HG02884 (cell line): Measurements from ENCODE around the gene PACRG.

Experiments
- ATAC-seq: cut with Tn5 transposase; IDR thresholded peaks from one replicate; pipeline ENCODE4 v1.9.1; 2021; ENCODE audit warnings: mild to moderate bottlenecking, moderate library complexity; ENCODE audit not compliant: unreplicated experiment

Gene PACRG

DNA sequence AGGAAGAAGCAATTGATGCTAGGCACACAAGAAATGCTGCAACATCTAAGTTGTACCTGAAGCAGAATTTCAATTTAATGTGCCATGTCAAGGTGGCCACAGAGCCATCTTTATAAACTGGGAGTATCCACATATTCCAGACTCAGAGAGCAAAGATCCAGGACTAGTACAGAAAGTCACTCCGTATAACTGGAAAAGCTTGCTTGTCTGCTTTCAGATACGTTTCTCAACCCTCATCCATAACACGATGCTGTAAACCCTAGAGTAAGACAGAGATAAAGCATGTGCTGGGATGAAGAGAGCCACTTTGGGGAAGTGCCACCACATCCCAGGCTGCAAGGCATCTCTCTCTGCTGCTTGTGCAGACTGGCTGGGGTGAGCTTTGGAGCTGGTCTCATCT, 134.7 kb downstream of the PACRG start:
- no peak for ATAC-seq

DNA sequence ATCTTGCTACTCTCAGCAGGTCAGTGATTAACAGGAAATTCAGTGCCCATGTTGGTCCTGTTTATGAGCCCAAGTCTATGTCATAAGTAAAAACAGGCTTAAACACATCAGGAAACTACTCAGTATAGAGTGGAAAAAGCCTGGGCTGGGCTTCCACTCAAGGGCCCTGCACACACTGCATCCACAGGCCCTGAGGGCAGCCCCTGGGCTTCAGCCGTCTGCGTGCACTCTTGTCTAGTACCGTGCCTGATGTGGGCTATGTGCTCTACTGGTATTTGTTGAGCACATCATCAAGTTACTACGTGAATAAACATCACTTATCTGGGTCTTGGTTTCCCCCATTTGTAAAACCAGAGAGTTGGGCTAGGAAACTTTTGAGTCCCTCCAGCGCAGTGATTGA, 135.2 kb downstream of the PACRG start:
- no peak for ATAC-seq

DNA sequence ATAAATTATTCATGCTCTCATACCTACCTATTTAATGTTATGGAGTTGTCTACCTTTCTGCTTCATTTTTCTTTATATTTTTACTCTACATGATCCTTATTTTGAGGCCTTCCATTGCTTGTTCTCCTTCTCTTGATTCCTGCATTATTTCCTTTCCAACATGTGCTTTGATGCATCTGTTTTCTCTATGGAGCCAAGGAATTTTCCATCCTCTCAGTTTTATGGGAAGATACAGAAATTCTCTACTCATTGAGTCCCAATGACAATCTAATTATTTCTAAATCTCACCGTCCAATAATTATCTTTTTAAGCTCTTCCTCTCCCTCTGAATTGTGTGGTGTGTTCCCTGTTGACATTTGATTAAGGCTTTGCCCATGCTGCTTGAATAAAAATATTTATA, 136.0 kb downstream of the PACRG start:
- ATAC-seq = no peak

DNA sequence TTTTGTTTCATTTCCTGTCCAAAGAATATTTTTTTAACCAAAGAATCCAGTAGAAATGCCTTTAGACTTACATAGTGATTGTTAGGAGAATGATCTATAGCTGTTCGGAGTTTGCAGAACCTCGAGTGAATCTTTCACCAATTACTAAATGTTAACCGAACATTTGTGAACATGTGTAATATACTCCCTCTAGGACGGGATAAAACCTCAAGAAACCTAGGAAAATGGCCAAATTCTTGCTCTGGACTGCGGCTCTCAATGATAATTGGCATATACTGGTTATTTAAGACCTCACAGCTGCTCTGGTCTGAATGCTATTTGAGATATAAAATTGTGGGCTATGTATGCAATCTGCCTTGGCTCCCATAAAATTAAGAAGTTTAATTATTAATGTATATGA, 137.1 kb downstream of the PACRG start:
- ATAC-seq = no peak

DNA sequence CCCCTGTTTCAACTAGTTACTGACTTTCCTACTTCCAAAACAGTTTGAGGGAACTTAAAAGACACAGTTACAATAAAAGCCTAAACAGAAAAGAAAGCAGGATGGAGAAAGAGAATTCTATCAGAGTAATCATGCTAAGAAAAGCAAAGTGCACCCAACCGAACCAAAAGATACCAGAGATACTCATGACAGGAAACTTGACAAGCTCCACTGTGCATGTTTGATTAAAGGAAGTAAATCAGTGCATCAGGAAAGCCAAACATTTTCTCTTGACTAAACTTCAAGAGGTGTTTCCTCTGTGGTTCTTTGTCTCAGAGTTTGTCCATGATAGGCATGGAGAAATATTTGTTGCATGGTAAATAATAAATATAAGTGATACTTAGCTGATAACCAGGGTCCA, 138.9 kb downstream of the PACRG start:
- ATAC-seq = no peak

DNA sequence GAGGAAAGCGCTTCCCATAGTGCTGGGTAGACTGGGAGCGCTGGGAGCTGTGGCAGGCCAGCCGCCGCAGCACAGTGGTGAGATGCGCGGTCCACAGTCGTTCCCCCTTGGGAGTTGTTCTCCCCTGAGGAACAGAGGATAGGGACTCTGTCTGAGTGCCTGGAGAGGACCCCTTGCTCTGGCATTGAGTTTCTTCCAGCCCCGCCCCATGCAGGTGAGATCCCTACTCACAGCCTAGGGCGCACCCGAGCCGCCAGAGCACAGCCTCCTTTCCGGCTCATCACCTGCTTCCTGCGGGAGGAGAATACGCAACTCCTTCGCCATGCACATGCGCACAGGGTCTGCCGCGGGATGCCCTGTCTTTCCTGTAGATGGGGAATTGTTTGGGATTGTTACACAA, 140.6 kb downstream of the PACRG start:
- no peak for ATAC-seq

DNA sequence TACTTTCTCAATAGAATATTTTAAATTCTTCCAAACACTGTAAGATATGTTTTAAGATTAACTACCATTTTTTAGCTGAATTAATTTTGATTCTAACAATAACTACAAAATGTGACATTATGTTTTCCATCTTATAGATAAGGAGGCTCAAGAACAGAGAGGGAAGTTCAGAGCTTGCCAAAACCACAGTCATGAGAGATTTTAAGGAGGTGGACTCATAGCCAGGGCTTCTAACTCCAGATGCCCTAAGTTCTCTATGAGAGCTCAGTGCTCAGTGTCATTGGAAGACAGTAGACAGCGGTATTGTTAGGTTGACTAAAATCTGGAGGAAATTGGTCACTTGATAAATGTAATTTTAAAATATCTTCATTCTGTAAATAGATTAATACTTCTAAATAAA, 144.2 kb downstream of the PACRG start:
- no peak for ATAC-seq

DNA sequence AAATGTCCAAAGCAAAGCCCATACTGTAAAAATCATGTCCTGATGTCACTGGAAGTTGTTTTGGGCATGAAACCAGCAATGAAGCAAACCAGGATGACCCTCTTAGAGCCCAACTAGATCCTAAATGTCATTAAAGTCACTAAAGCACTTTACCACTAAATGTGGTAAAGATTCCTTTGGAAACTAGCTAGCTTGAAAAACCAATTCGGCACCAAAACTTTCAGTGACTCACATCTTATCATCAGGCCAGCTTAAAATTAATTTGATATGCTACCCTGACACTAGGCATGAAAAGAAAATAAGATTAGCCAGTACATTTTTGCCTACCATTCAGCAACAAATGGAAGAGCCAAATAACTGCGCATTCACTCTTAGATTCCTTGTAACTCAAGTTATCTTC, 145.8 kb downstream of the PACRG start:
- no peak for ATAC-seq

DNA sequence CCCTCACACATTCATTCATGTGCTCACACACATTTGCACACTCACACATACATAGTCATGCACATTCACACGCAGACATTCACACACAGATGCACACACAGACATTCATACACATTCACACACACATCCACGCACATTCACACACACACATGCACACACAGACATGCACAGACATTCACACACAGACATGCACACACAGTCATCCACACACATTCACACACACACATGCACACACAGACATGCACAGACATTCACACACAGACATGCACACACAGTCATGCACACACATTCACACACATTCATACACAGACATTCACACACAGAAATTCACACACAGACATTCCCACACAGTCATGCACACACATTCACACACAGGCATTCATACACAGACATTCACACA, 147.3 kb downstream of the PACRG start:
- no peak for ATAC-seq

DNA sequence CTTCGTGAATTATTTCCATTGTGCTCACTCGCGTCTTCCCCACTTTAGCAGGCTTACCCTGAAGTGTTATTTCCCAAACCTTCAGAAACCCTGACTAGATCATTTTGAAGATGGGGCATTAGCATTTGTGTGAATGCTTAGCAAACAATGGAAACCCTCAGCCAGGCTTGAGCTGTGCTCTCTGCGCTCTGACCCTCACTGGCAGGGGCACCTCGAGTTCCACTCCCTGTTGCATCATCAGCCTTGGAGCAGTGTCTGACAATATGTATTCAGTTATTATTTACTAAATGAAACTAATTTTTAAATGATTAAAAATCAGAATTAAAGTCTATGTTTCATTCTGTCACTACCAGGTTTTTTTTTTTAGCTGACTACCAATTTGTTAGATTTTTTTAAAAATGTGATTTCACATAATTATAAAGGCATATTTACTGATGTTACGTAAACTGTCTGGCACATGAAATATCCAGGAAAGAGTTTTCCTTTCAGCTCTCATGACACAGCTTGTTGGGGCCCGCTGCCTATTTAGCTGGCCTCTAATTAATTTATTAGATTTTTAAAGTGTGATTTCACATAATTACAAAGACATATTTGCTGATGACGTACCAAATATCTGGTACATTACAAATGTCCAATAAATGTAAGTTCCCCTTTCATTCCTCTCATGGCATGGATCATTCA, 155.2 kb downstream of the PACRG start:
- no peak for ATAC-seq

DNA sequence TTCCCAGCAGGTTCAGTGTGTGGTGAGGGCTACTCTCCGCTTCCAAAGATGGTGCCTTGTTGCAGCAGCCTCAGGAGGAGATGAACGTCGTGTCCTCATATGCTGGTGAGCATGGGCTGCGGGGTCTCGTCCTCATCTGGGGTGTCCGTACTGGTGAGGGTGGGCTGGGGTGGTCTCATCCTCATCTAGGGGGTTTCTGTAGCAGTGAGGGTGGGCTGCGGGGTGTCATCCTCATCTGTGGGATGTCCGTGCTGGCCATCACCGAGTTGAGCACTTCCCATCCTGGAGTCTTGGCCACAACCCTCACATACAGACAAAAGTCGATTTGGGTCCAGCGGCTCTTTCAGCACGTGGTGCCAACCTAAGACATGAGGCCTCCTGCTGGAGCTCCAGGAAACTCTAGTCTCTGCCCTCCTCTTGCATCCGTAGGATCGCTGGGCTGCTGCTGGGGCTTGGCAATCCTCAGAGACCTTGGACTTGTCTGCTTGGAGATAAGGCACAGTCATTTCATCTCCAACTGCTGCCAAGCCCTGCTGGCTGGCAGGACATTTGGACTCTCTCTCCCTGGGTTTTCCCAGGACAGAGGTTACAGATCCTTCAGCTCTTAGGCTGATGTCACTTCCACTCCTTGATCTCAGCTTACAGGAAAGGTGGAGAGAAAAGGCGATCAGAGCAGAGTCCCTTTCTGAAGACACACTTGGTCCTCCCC, 160.4 kb downstream of the PACRG start:
- ATAC-seq = no peak

DNA sequence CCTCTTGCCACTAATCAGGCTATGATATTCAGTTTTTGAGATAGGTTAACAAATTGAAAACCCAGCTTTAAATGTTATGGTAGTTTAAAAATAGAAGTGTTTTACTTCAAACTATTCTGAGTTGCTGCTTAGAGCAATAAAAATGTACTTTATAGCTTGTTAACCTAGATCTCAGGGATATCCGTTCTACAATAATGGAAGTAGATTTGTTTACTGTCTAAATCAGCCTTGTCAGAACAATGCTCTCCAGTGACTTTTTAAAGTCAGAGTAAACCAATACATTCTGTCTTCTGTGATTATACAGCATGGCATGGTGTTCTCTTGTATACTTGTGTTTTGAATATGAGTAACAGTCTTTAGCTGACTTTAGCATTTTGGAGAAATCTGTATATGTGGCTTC, 161.5 kb downstream of the PACRG start:
- ATAC-seq = no peak

DNA sequence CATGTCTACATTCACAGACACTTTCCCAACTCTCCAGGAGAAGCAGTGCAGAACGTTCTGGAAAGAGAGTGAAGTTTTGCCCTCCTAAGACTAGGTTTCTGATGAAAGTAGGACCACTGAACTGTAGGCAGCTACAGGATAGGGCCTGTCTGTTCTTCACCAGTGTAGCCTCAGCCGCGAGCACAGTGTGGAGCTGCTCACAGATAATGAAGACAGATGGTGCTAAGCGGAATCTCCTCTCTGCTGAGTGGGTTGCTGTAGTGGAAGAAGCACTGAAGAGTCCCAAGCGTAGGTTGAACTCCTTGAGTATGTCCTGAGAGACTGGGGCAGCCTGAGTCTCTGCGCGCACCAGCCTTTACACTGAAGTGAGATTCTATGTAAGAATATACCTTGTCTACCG, 170.2 kb downstream of the PACRG start:
- no peak for ATAC-seq

DNA sequence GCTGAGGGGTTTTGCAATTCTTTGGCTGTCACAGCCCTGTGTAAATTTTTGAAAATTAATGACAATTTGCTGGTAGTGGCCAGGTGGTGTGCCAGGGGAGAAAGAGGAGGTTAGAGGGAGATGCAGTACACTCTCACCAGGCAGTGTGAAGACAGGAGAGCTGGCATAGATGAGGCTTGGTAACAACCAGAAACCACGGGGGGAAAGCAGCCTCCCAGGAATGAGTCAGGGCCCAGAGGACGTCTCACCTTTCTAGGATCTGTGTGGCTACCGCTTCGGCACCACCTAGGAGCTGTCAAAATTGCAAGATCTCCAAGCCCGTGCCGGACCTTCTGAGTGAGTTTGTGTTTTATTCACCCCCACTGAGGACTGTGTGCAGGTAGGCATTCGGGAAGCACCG, 171.4 kb downstream of the PACRG start:
- no peak for ATAC-seq

DNA sequence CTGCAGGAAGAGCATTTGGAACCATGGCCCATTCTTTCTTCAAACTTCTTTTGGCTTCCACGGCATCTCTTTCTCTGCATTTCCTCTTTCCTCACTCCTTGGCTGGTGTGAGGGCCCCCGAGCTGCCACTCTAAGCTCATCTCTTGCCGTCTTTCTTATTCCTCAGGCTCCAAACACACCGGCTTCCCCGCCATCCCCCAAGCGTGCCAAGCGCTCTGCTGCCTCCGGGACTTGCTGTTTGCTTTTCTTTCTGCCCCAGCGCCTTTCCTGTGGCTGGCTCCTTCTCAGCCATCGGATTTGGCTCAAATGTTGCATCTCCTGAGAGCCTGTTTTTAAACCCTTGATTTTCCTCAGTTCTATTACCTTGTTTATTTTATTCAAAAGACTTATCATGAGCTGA, 172.7 kb downstream of the PACRG start:
- no peak for ATAC-seq

DNA sequence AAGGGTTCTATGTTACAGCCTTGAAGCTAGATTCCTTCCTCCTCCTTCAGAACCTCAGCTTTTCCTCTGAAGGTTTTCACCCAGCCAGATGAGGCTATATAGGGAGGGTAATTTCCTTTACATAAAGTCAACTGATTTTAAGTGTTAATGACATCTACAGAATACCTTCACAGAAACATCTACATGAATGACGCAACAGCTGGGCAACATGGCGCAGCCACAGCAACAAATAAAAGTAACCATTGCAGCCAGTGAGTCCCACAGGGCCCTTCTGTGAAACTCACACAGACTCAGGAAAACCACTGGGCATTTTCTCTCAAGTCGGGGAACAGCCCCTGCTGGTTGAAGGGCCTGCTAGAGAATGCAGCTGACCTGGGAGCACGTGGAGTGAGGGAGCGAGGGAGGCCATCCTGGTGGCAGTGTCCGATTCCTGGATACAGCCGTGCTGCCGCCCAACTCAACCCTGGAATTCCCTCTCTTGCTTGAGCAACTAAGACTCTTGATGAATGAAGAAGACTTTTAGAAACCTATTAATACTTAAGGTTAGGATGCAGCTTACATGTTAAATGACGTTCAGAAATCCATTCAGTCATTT, 176.4 kb downstream of the PACRG start:
- no peak for ATAC-seq

DNA sequence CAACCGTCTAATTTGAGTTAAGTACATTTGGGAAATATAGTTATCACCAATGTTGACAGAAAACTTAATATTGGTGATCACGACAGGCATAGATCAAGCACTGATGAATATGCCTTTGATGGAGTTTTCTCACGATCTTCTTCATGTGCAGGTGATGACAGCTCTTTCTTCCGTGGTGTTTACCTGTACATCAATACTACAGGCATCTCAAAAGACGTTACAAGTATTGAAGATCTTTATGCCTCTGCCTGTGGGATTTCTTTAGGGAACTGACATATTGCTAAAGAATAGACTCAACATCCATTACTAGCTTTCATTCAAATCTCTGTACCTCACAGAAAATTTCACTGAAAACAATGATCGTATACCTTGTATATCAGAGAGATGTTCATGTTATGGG, 178.7 kb downstream of the PACRG start:
- ATAC-seq = no peak

DNA sequence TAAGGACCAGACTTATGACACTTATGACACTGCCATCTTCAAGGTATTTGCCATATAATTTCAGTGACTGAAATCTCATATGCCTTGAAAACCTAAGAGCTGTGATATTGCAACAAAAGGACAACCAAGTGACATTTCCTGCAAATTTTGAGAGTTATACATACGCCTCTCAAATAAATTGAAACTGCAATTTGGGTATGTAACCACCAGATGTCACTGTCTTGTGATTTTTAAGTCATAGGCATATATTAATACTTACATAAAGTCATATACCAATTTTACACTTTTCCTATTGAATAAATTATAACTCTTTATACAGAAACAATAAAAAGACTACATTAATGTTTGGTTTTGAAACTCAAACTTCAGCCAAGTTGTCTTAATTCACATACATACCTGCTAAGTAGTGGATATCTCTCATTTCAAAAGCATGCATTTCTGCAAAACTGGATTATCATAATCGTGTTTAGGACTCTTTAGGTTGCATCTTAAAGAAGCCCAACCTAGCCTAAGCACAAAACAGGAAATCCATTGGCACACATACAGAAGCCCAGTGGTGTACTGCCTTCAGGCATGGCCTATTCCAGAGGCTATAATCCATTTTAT, 180.2 kb downstream of the PACRG start:
- ATAC-seq = no peak

DNA sequence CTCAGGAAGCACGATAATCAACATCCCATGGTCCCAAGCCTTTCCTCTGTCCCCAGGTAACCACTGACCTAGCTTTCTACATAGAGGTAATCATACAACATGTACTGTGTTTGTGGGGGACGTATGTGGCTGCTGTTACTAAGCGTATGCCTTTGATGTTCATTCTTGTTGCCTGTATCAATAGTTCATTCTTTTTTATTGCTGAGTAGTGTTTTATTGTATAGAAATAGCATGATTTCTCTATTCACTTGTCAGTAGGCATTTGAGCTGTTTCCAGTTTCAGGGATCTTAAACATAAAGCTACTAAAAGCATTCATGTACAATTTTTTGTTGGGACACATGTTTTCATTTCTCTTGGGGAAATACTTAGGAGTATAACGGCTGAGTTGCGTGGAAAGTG, 185.4 kb downstream of the PACRG start:
- ATAC-seq = no peak

DNA sequence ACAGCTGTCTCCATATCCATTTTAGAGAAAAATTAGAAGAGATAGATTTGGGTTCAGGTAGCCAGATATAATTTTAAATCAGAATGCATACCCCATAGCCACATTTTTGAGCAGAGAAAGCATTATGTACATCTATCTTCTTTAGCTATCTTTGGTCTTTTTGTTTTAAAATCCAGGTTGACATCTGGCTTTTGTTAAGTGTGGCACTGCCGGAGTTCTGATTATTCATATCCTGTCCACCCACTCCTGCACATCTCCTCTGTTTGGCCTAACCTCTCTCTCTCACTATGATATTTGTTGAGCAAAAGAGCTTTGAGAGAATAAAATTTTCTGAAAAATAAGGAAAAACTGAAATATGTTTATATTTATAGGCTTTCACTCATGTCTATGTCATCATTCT, 189.7 kb downstream of the PACRG start:
- ATAC-seq = no peak

DNA sequence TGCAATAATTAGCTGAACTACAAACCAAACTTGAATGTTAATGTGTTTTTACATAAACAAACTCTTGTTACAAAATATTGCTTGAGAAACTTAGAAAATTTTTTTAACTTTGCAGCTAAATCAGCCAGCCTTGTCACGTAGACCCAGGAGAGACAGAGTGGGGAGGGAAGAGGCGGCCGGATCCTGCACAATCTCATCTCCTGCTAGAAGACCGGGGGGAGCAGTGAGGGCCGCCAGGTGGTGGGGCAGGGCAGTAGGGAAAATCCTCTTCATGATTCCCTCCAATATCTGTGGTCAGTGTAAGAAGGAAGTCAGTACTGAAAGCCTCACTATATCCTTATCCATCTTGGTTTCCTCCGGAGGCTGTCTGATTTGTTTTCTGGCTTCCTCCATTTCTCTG, 193.3 kb downstream of the PACRG start:
- ATAC-seq = no peak

DNA sequence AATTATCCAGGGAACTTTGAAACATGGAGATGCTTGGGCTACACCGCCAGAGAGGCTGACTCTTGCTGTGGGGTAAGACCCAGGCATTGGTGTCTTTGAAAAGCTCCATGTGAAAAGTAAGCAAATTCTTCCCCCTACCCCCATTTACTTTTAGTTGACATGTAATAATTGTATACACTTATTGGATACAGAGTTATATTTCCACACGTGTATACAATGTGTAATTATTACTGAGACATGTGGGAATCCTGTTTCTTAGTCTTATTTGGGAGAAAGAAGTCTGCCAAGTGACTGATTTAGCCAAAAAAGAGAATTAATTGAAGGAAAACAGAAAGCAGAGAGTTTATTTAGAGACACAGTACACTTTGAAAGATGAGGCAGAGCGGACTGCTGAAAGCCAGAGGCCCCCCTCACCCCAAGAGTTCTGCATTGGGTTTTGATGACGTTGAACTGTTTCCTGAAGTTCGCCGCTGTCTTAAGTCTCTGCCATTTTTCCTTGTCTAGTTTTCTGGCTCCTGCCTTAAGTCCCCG, 193.8 kb downstream of the PACRG start:
- ATAC-seq = no peak
